Heart left ventricle (tissue), 13 donors: Measurements from ENCODE around the gene FAM83C.

ENCODE experiments used
- CTCF ChIP-seq, 12 donors: fragments of 200-600 bp; sonication (generic) in 4 of 12; IDR thresholded peaks; one replicate each; pipeline versions ENCODE4 v1.5.0 to v1.8.0; 2018 to 2022; ENCODE audit warnings: antibody characterized with exemption in 12 of 12, mild to moderate bottlenecking in 5 of 12
- POLR2A ChIP-seq, 2 donors: fragments of 450-650 bp; IDR thresholded peaks; one replicate each; pipeline ENCODE4 v1.6.1; 2017; ENCODE audit warnings: antibody characterized with exemption in 2 of 2, mild to moderate bottlenecking in 2 of 2, moderate library complexity in 2 of 2
- donor health status: ischemic (EF 13 %, LVEDD 7.1; RV severe dilation, severe dysfunction).
- donor health status: DM: no; HTN: yes; CAD: no.
- donor health status: DM: no; HTN: no; CAD: no.
- donor health status: ischemic (EF 25% LVEDD 6.9; RV normal size, moderate dysfunction).
- donor health status: ischemic (EF 25% LVEDD 5.7; RV mildly dilated, moderate dysfunction).
- donor health status: ischemic (EF 35%, LVEDD 5.7; RV mildly dilated, moderate dysfunction).
- donor health status: nonischemic (EF 11% LVEDD 7.7; RV severe dilation, severe dysfunction).
- donor health status: DM: yes; HTN: yes; CAD: no.
- donor health status: PGD.
- donor health status: ischemic (EF 29% LVEDD 5.4; RV normal size, mild dysfunction).
- donor health status: nonischemic (EF 23%, LVEDD 6.1; RV moderate dilation, normal function).

- no peak for TF ChIP-seq CTCF (IDR thresholded peaks at IDR 0.05)
- TF ChIP-seq POLR2A (IDR thresholded peaks at IDR 0.05), result no peak
Measured at GRCh38 chr20:35271073-35271882, 20.9 kb downstream of the FAM83C start.
